ENCODE measurements around the gene ZNF333.

- TF ChIP-seq, protein P1, sequence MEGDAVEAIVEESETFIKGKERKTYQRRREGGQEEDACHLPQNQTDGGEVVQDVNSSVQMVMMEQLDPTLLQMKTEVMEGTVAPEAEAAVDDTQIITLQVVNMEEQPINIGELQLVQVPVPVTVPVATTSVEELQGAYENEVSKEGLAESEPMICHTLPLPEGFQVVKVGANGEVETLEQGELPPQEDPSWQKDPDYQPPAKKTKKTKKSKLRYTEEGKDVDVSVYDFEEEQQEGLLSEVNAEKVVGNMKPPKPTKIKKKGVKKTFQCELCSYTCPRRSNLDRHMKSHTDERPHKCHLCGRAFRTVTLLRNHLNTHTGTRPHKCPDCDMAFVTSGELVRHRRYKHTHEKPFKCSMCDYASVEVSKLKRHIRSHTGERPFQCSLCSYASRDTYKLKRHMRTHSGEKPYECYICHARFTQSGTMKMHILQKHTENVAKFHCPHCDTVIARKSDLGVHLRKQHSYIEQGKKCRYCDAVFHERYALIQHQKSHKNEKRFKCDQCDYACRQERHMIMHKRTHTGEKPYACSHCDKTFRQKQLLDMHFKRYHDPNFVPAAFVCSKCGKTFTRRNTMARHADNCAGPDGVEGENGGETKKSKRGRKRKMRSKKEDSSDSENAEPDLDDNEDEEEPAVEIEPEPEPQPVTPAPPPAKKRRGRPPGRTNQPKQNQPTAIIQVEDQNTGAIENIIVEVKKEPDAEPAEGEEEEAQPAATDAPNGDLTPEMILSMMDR (IDR thresholded peaks at IDR 0.05), result no peak
- TF ChIP-seq POLR2A (IDR thresholded peaks at IDR 0.05), result no peak
Measured at GRCh38 chr19:14655726-14656125, 34.1 kb upstream of the ZNF333 start.

Measured in uterus (tissue), 2 donors.